Measurements from ENCODE around the gene NIF3L1. TPM values are rescaled to one million over a fixed set of nuclear protein-coding genes. Genes with fewer than 3 reads are reported as not detected.

Gene NIF3L1
- total and polyA plus RNA-seq, 2 of the 13 experiments (the other 11 are each of a cell fraction or from before 2014, with no cell fraction given) = 67.9 to 75.2 TPM

- TF ChIP-seq ZBTB33 (CRISPR knock-in tag; IDR thresholded peaks at IDR 0.05) (peak; percentile 68; the same call in 1 of the 2 replicates), JDP2 (CRISPR knock-in tag; IDR thresholded peaks at IDR 0.05; ENCODE audit: borderline replicate concordance) (no peak), EED (CRISPR knock-in tag; IDR thresholded peaks at IDR 0.05) (no peak), POLR2G (IDR thresholded peaks at IDR 0.05; ENCODE audit: low read depth, low read length) (no peak; the same call in 1 of the 2 replicates), ZNF230 (CRISPR knock-in tag; IDR thresholded peaks at IDR 0.05) (no peak), NAIF1 (CRISPR knock-in tag; IDR thresholded peaks at IDR 0.05; ENCODE audit: borderline replicate concordance) (no peak), HNF4G (IDR thresholded peaks at IDR 0.05; ENCODE audit: borderline replicate concordance, low read depth, low read length) (peak; percentile 43; the same call in 1 of the 2 replicates), HNF4G (CRISPR knock-in tag; IDR thresholded peaks at IDR 0.05; ENCODE audit: borderline replicate concordance, low read depth) (0 out of 2 replicates have a peak, but pooled peaks have one; percentile 51), ZFP37 (CRISPR knock-in tag; IDR thresholded peaks at IDR 0.05; ENCODE audit: borderline replicate concordance) (no peak), HMGXB3 (CRISPR knock-in tag; IDR thresholded peaks at IDR 0.05; ENCODE audit: borderline replicate concordance) (no peak), ZSCAN21 (CRISPR knock-in tag; IDR thresholded peaks at IDR 0.05; ENCODE audit: borderline replicate concordance) (no peak), PHF8 (CRISPR knock-in tag; IDR thresholded peaks at IDR 0.05) (no peak), SAP130 (CRISPR knock-in tag; IDR thresholded peaks at IDR 0.05; ENCODE audit: low read depth) (no peak), LCORL (IDR thresholded peaks at IDR 0.05) (no peak), LCORL (CRISPR knock-in tag; IDR thresholded peaks at IDR 0.05) (no peak), ZZZ3 (CRISPR knock-in tag; IDR thresholded peaks at IDR 0.05; ENCODE audit: borderline replicate concordance) (no peak), NFE2L2 (IDR thresholded peaks at IDR 0.05; ENCODE audit: low read length) (no peak)
- TF ChIP-seq, protein P1, sequence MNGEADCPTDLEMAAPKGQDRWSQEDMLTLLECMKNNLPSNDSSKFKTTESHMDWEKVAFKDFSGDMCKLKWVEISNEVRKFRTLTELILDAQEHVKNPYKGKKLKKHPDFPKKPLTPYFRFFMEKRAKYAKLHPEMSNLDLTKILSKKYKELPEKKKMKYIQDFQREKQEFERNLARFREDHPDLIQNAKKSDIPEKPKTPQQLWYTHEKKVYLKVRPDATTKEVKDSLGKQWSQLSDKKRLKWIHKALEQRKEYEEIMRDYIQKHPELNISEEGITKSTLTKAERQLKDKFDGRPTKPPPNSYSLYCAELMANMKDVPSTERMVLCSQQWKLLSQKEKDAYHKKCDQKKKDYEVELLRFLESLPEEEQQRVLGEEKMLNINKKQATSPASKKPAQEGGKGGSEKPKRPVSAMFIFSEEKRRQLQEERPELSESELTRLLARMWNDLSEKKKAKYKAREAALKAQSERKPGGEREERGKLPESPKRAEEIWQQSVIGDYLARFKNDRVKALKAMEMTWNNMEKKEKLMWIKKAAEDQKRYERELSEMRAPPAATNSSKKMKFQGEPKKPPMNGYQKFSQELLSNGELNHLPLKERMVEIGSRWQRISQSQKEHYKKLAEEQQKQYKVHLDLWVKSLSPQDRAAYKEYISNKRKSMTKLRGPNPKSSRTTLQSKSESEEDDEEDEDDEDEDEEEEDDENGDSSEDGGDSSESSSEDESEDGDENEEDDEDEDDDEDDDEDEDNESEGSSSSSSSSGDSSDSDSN (CRISPR knock-in tag; IDR thresholded peaks at IDR 0.05) = no peak
These were observed 55.6 kb downstream of the NIF3L1 start (continued) for GRCh38 chr2:200944467-200945394.
